T-helper 1 cell treated with Interleukin-12 subunit alpha and Interleukin-12 subunit beta and Interleukin-4 antibody, amounts not matched to agents 30 μg/mL and 1 μg/mL, for 36 hours (primary cell): ENCODE data around the gene KLHL35.
"Not testable (repeated sequence)": the region's sequence is repeated elsewhere in the genome, so short reads cannot be mapped to it uniquely, and the experiment has no call there.

ENCODE experiments used
- H3K27ac Mint-ChIP-seq: one replicate; pipeline ENCODE4 v1.8.0; 2021; ENCODE audit warnings: mild to moderate bottlenecking, mixed read lengths
- H3K27me3 Mint-ChIP-seq: one replicate; pipeline ENCODE4 v1.8.0; 2021; ENCODE audit warnings: low read depth, mixed read lengths
- H3K36me3 Mint-ChIP-seq: one replicate; pipeline ENCODE4 v1.8.0; 2021; ENCODE audit warnings: low read depth, mixed read lengths
- H3K4me1 Mint-ChIP-seq: one replicate; pipeline ENCODE4 v1.8.0; 2021; ENCODE audit warnings: low read depth, mixed read lengths
- H3K4me3 Mint-ChIP-seq: one replicate; pipeline ENCODE4 v1.8.0; 2021; ENCODE audit warnings: mild to moderate bottlenecking, moderate library complexity, mixed read lengths
- H3K9me3 Mint-ChIP-seq: one replicate; pipeline ENCODE4 v1.8.0; 2021; ENCODE audit warnings: mixed read lengths

KLHL35 gene

DNA sequence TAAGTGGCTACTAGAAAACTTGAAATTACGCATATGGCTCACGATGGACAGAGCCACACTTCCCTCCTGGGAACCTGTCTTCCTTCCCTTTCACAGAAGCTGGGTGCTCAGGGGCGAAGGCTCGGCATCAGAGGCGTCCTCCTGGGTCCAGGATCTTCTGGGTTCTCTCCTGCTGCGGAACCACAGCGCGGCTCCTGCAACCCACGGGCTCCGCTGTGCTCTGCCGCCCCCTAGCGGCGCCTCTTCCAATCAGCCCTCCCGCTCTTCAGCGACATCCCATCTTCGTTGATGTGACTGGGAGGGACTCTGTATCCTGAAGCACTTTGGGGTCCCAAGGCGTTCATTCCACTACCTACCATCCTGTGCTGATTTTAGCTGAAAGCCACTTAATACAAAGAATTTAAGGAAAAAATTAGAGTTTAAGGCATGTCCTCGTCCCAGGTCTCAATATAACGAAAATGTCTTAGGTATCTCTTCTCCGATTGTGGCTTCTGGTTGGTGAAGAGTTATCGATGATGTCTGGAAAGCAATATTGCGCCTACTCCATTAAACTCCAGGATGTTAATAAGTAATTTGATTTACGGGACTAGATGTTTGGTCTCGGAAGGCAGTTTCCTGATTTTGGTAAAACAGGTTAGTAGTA is 48.4 kb downstream of the KLHL35 start:
- H3K4me3 Mint-ChIP-seq = peak overlapping the region; percentile 41
- H3K4me1 Mint-ChIP-seq = peaks cover 14% of the 10 kb centered on the region
- no peaks in the 10 kb centered on the region for H3K9me3 Mint-ChIP-seq
- H3K27me3 Mint-ChIP-seq = peaks cover 6% of the 10 kb centered on the region
- no peaks in the 10 kb centered on the region for H3K36me3 Mint-ChIP-seq
- H3K27ac Mint-ChIP-seq = peak overlapping the region; percentile 64

DNA sequence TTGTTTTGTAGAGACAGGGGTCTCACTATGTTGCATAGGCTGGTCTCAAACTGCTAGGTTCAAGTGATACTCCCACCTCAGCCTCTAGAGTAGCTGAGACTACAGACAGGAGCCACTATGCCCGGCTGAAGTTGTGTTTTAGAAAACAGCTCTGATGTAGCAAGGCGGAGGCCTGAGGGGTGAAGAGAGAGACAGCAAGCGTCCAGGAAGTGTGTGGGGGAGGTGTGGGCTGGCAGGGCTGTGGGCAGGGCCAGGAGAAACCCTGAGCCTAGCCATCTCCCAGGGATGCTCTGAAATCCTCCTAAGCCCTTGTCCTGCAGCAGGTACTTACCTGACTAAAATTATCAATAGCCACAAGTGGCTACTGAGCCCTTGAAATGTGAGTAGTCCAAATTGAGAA is 49.8 kb downstream of the KLHL35 start:
- peaks cover 6% of the 10 kb centered on the region for H3K27me3 Mint-ChIP-seq
- no peaks in the 10 kb centered on the region for H3K9me3 Mint-ChIP-seq
- H3K4me1 Mint-ChIP-seq = peaks cover 14% of the 10 kb centered on the region
- H3K27ac Mint-ChIP-seq = peak overlapping the region; percentile 43
- no peak overlapping the region for H3K4me3 Mint-ChIP-seq
- H3K36me3 Mint-ChIP-seq = no peaks in the 10 kb centered on the region

DNA sequence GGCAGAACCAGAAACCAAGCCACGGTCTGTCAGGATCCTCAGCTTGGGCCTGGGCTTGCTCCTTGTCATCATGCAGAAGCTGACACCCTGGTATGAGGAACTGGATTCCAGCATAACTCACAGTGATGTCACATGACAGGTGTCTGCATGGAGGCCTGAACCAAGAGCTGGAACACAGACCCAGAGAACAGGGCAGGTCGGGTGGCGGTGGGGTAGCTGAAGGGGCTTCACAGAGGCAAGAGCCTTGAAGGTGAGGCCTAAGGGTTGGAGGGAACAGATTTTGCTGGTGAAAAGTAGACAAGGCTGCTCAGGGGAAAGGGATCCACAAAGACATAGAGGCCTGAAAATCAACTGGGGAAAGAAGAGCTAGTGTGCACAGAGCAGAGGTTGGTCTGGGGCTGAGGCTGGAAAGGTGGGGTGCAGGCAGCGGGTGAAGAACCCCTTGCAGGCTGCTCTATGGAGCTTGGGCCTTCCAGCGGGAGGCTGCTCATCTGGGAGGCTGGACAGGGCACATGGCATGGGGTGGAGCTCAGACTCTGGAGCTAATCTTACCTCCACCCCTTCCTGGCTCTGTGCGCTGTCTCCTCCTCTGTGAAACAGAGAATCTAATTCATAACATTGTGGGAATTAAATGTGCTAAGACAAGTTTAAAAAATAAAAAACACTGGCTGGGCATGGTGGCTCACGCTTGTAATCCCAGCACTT is 52.1 kb downstream of the KLHL35 start:
- no peaks in the 10 kb centered on the region for H3K36me3 Mint-ChIP-seq
- H3K27ac Mint-ChIP-seq = peak overlapping the region; percentile 13
- H3K4me3 Mint-ChIP-seq = no peak overlapping the region
- no peaks in the 10 kb centered on the region for H3K27me3 Mint-ChIP-seq
- no peaks in the 10 kb centered on the region for H3K9me3 Mint-ChIP-seq
- H3K4me1 Mint-ChIP-seq = peaks cover 14% of the 10 kb centered on the region

DNA sequence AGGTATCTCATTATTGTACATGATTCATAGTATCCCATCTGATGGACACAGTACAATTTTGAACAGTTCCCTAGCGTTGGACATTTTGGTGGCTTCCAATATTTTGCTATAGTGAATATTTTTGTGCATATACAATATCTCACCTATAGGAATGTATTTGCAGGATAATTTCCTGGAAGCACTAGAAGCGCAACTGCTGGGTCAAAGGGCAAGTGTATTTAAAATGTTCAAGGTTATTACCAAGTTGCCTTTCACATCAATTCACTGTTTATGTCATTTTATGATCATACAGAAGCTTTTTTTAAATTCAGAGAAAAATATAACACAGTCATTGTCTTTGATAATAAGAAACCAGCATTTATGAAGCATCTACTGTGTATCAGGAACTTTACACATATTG is 52.8 kb downstream of the KLHL35 start:
- no peaks in the 10 kb centered on the region for H3K9me3 Mint-ChIP-seq

DNA sequence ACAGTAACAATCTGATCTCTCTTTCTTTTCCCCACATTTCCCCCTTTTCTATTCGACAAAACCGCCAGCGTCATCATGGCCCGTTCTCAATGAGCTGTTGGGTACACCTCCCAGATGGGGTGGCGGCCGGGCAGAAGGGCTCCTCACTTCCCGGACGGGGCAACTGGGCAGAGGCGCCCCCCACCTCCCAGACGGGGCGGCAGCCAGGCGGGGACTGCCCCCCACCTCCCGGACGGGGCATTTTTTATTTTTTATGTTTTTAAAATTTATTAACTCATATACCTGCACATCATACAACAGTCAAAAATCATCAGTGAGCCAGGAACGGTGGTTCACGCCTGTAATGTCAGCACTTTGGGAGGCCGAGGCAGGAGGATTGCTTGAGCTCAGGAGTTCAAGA is 54.2 kb downstream of the KLHL35 start:
- not testable (repeated sequence) for H3K9me3 Mint-ChIP-seq, H3K27me3 Mint-ChIP-seq, H3K4me3 Mint-ChIP-seq, H3K36me3 Mint-ChIP-seq, H3K4me1 Mint-ChIP-seq, H3K27ac Mint-ChIP-seq

More for the DNA sequence above, 52.8 kb downstream of the KLHL35 start:
- H3K36me3 Mint-ChIP-seq = no peaks in the 10 kb centered on the region
- H3K27ac Mint-ChIP-seq = no peak overlapping the region
- H3K4me3 Mint-ChIP-seq = no peak overlapping the region
- H3K27me3 Mint-ChIP-seq = no peaks in the 10 kb centered on the region
- peaks cover 14% of the 10 kb centered on the region for H3K4me1 Mint-ChIP-seq

DNA sequence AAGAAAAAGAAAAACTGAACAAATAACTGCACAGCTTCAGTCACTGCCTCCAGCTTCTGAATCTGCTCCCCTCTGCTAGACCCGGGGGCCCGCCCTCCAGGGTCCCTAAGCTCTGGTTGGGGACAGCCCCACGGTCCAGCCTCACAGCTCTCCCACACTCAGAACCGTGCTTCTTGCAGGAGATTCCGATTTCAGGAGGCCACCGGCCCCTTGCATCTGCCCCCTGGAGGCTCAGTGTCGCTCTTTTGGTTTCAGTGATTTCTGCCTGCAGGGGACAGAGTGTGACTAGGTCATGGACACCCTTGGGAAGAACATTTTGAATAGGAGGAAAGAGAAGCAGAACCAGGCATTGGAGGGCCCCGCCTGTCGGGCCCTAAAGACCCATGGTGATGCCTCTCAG is 56.8 kb downstream of the KLHL35 start:
- no peaks in the 10 kb centered on the region for H3K27me3 Mint-ChIP-seq
- peaks cover 9% of the 10 kb centered on the region for H3K4me1 Mint-ChIP-seq
- H3K9me3 Mint-ChIP-seq = no peaks in the 10 kb centered on the region
- no peak overlapping the region for H3K27ac Mint-ChIP-seq
- H3K4me3 Mint-ChIP-seq = no peak overlapping the region
- no peaks in the 10 kb centered on the region for H3K36me3 Mint-ChIP-seq

GRCh38 chr11:75375626-75376025 is 57.4 kb downstream of the KLHL35 start:
- H3K36me3 Mint-ChIP-seq = no peaks in the 10 kb centered on the region
- no peak overlapping the region for H3K27ac Mint-ChIP-seq
- no peak overlapping the region for H3K4me3 Mint-ChIP-seq
- H3K27me3 Mint-ChIP-seq = no peaks in the 10 kb centered on the region
- peaks cover 9% of the 10 kb centered on the region for H3K4me1 Mint-ChIP-seq
- no peaks in the 10 kb centered on the region for H3K9me3 Mint-ChIP-seq

DNA sequence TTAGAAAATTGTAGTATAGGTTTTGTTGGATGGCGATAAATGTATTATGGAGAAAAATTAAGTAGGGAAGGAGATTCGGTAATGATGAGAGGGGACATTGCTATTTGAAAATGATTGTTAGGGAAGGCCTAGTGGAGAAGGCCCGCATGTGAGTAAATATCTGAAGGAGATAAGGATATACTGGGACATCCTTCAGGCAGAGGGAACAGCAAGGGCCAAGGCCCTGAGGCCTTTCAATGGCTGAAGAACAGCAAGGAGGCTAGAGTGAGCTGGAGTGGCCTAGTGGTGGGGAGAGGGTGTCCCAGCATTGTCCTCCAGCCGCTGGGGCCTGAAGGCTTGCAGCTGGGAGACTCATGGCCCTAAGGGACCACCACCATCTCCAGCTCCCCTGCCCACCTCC is 58.4 kb downstream of the KLHL35 start:
- Mint-ChIP-seq H3K27me3 (no peaks in the 10 kb centered on the region), H3K9me3 (peaks cover 3% of the 10 kb centered on the region), H3K4me3 (no peak overlapping the region), H3K27ac (no peak overlapping the region), H3K36me3 (no peaks in the 10 kb centered on the region), H3K4me1 (peaks cover 14% of the 10 kb centered on the region)

DNA sequence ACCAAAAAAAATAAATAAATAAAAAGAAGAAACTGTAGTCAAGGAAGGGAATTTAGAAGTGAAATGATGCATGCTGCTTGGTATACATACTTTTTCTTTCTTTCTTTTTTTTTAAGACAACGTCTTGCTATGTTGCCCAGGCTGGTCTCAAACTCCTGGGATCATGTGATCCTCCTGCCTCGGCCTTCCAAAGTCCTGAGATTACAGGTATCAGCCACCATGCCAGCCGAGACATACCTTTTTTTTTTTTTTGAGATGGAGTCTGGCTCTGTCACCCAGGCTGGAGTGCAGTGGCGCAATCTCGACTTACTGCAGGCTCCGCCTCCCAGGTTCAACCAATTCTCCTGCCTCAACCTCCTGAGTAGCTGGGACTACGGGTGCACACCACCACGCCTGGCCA is 59.8 kb downstream of the KLHL35 start:
- Mint-ChIP-seq H3K27me3 (no peaks in the 10 kb centered on the region), H3K27ac (no peak overlapping the region), H3K9me3 (peaks cover 3% of the 10 kb centered on the region), H3K36me3 (no peaks in the 10 kb centered on the region), H3K4me3 (no peak overlapping the region), H3K4me1 (peaks cover 17% of the 10 kb centered on the region)
